ENCODE data around the gene ARHGAP9.

The ARHGAP9 gene

GRCh38 chr12:57513266-57513665 lies 33.6 kb upstream of the ARHGAP9 start:
- Histone ChIP-seq H2AFZ (ENCODE audit: low read length) (no peak overlapping the region), H3K4me3 (ENCODE audit: low read length, poor library complexity, severe bottlenecking) (no peak overlapping the region), H3K4me2 (ENCODE audit: low read depth, low read length, poor library complexity, severe bottlenecking) (no peak overlapping the region), H3K9me3 (ENCODE audit: insufficient read depth, low read depth, low read length) (no peaks in the 10 kb centered on the region), H3K9ac (ENCODE audit: low read depth, low read length, poor library complexity, severe bottlenecking) (no peak overlapping the region), H3K27me3 (ENCODE audit: insufficient read depth, low read length, poor library complexity, severe bottlenecking) (no peaks in the 10 kb centered on the region), H3K79me2 (ENCODE audit: insufficient read depth, low read length) (peaks cover 12% of the 10 kb centered on the region), H3F3A (ENCODE audit: low read depth) (no peaks in the 10 kb centered on the region; the same call in 1 of the 2 replicates), H3K9me2 (replicated peaks; ENCODE audit: low read depth, low read length) (no peaks in the 10 kb centered on the region), H4K20me1 (ENCODE audit: insufficient read depth, low read length, poor library complexity, severe bottlenecking) (peaks cover 16% of the 10 kb centered on the region), H3K4me1 (ENCODE audit: insufficient read depth, low read length, poor library complexity, severe bottlenecking) (peaks cover 3% of the 10 kb centered on the region), H3K36me3 (ENCODE audit: insufficient read depth, low read length) (peaks cover 89% of the 10 kb centered on the region)
- TF ChIP-seq EZH2phosphoT487 (IDR thresholded peaks at IDR 0.05; ENCODE audit: borderline replicate concordance): no peak
- no peak for TF ChIP-seq CTCF (conservative IDR thresholded peaks at IDR 0.05; ENCODE audit: low read length)

- no peaks in the 10 kb centered on the region for H3K9me2 ChIP-seq (replicated peaks; ENCODE audit: low read depth, low read length)
- H3K4me3 ChIP-seq (ENCODE audit: low read length, poor library complexity, severe bottlenecking): no peak overlapping the region
- H3K4me1 ChIP-seq (ENCODE audit: insufficient read depth, low read length, poor library complexity, severe bottlenecking): no peaks in the 10 kb centered on the region
- H4K20me1 ChIP-seq (ENCODE audit: insufficient read depth, low read length, poor library complexity, severe bottlenecking): peaks cover 13% of the 10 kb centered on the region
- no peak overlapping the region for H3K9ac ChIP-seq (ENCODE audit: low read depth, low read length, poor library complexity, severe bottlenecking)
- H3K79me2 ChIP-seq (ENCODE audit: insufficient read depth, low read length): 0 out of 2 replicates have a peak, but pooled peaks cover 7% of the 10 kb centered on the region
- H3K9me3 ChIP-seq (ENCODE audit: insufficient read depth, low read depth, low read length): no peaks in the 10 kb centered on the region
- no peaks in the 10 kb centered on the region for H3K27me3 ChIP-seq (ENCODE audit: insufficient read depth, low read length, poor library complexity, severe bottlenecking)
- no peak for TF ChIP-seq CTCF (conservative IDR thresholded peaks at IDR 0.05; ENCODE audit: low read length)
- no peak for TF ChIP-seq EZH2phosphoT487 (IDR thresholded peaks at IDR 0.05; ENCODE audit: borderline replicate concordance)
- H3K36me3 ChIP-seq (ENCODE audit: insufficient read depth, low read length): peaks cover 85% of the 10 kb centered on the region
- no peak overlapping the region for H2AFZ ChIP-seq (ENCODE audit: low read length)
- H3K4me2 ChIP-seq (ENCODE audit: low read depth, low read length, poor library complexity, severe bottlenecking): no peak overlapping the region
- no peaks in the 10 kb centered on the region; the same call in 1 of the 2 replicates for H3F3A ChIP-seq (ENCODE audit: low read depth)
Observed at GRCh38 chr12:57512665-57513064, 33.0 kb upstream of the ARHGAP9 start.

GRCh38 chr12:57511588-57512325 lies 32.1 kb upstream of the ARHGAP9 start:
- Histone ChIP-seq H3K4me2 (ENCODE audit: low read depth, low read length, poor library complexity, severe bottlenecking) (no peak overlapping the region), H2AFZ (ENCODE audit: low read length) (no peak overlapping the region), H3K4me3 (ENCODE audit: low read length, poor library complexity, severe bottlenecking) (no peak overlapping the region), H3K4me1 (ENCODE audit: insufficient read depth, low read length, poor library complexity, severe bottlenecking) (no peaks in the 10 kb centered on the region), H3F3A (ENCODE audit: low read depth) (no peaks in the 10 kb centered on the region; the same call in 1 of the 2 replicates), H4K20me1 (ENCODE audit: insufficient read depth, low read length, poor library complexity, severe bottlenecking) (peaks cover 7% of the 10 kb centered on the region), H3K79me2 (ENCODE audit: insufficient read depth, low read length) (no peaks in the 10 kb centered on the region), H3K9ac (ENCODE audit: low read depth, low read length, poor library complexity, severe bottlenecking) (no peak overlapping the region), H3K27me3 (ENCODE audit: insufficient read depth, low read length, poor library complexity, severe bottlenecking) (no peaks in the 10 kb centered on the region), H3K9me2 (replicated peaks; ENCODE audit: low read depth, low read length) (no peaks in the 10 kb centered on the region), H3K9me3 (ENCODE audit: insufficient read depth, low read depth, low read length) (no peaks in the 10 kb centered on the region), H3K36me3 (ENCODE audit: insufficient read depth, low read length) (peaks cover 77% of the 10 kb centered on the region)
- TF ChIP-seq EZH2phosphoT487 (IDR thresholded peaks at IDR 0.05; ENCODE audit: borderline replicate concordance) (no peak), CTCF (conservative IDR thresholded peaks at IDR 0.05; ENCODE audit: low read length) (no peak)

All from Loucy (cell line).